CD8-positive, alpha-beta memory T cell (primary cell): ENCODE results near the gene UBXN2A. TPM values are rescaled to one million over a fixed set of nuclear protein-coding genes. Genes with fewer than 3 reads are reported as not detected.

Source experiments
- CTCF ChIA-PET: fragments of 350-600 bp; sonication (Branson Sonifier 250); formaldehyde crosslinking; loops from one replicate; lab custom pipeline; 2021; ENCODE audit warnings: antibody characterized with exemption; lab: Charles Lee
- POLR2A ChIA-PET: fragments of 350-600 bp; sonication (Branson Sonifier 250); formaldehyde crosslinking; loops from one replicate; lab custom pipeline; 2021; ENCODE audit warnings: antibody characterized with exemption; lab: Charles Lee
- DNase-seq, 5 donors: peaks; one replicate each; pipeline versions ENCODE4 v3.0.0 to v3.0.0-alpha.2; 2020 to 2022; ENCODE audit warnings: mixed read lengths in 1 of 5
- H3K27ac ChIP-seq: one replicate; pipeline ENCODE4 v1.7.0; 2013; ENCODE audit warnings: low read depth, mild to moderate bottlenecking, low read length, moderate library complexity
- H3K27me3 ChIP-seq: 2 replicates; pipeline ENCODE4 v1.7.0; 2013; ENCODE audit warnings: low read length, mild to moderate bottlenecking; ENCODE audit not compliant: insufficient read depth, poor library complexity, severe bottlenecking
- H3K36me3 ChIP-seq: 2 replicates; pipeline ENCODE4 v1.7.0; 2013; ENCODE audit warnings: mild to moderate bottlenecking, low read length, moderate library complexity; ENCODE audit not compliant: insufficient read depth
- H3K4me1 ChIP-seq: 2 replicates; pipeline ENCODE4 v1.7.0; 2013; ENCODE audit warnings: mild to moderate bottlenecking, low read length, moderate library complexity; ENCODE audit not compliant: insufficient read depth
- H3K4me3 ChIP-seq: 2 replicates; pipeline ENCODE4 v1.7.0; 2013; ENCODE audit warnings: mild to moderate bottlenecking, low read length
- H3K9me3 ChIP-seq: 2 replicates; pipeline ENCODE4 v1.7.0; 2013; ENCODE audit warnings: mild to moderate bottlenecking, low read length
- H3K27ac Mint-ChIP-seq, 8 donors: one replicate each; pipeline ENCODE4 v1.8.0; 2020 to 2021; ENCODE audit warnings: mixed read lengths in 8 of 8, mild to moderate bottlenecking in 6 of 8, inconsistent platforms in 3 of 8, moderate library complexity in 3 of 8
- H3K27me3 Mint-ChIP-seq, 2 donors: one replicate each; pipeline ENCODE4 v1.8.0; 2020 to 2021; ENCODE audit warnings: mixed read lengths in 2 of 2, mild to moderate bottlenecking in 1 of 2, moderate library complexity in 1 of 2
- H3K36me3 Mint-ChIP-seq, 3 donors: one replicate each; pipeline ENCODE4 v1.8.0; 2020 to 2021; ENCODE audit warnings: mixed read lengths in 3 of 3, inconsistent platforms in 1 of 3, mild to moderate bottlenecking in 1 of 3
- H3K4me1 Mint-ChIP-seq, 3 donors: one replicate each; pipeline ENCODE4 v1.8.0; 2020 to 2021; ENCODE audit warnings: mixed read lengths in 3 of 3, inconsistent platforms in 1 of 3, mild to moderate bottlenecking in 1 of 3
- H3K4me3 Mint-ChIP-seq, 7 donors: one replicate each; pipeline ENCODE4 v1.8.0; 2020 to 2021; ENCODE audit warnings: mixed read lengths in 7 of 7, mild to moderate bottlenecking in 6 of 7, moderate library complexity in 4 of 7, inconsistent platforms in 2 of 7
- H3K9me3 Mint-ChIP-seq, 5 donors: one replicate each; pipeline ENCODE4 v1.8.0; 2020 to 2022; ENCODE audit warnings: mixed read lengths in 5 of 5, mild to moderate bottlenecking in 3 of 5, moderate library complexity in 2 of 5, inconsistent platforms in 1 of 5
- polyA plus RNA-seq: library from polyadenylated mRNA; unstranded; fragments of 300-500 nt; fragmentation: Illumina TruSeq; gene quantifications from one replicate; pipeline ENCODE4 v1.2.3, GENCODE V29; 2021
- total RNA-seq, 2 experiments: library from RNA; stranded (reverse); gene quantifications; one replicate each; pipeline ENCODE4 v1.2.3, GENCODE V29; 2021

UBXN2A gene
- total and polyA plus RNA-seq, 3 experiments from 2014 or later = 13.3 to 14.3 (median 13.9) TPM

DNA sequence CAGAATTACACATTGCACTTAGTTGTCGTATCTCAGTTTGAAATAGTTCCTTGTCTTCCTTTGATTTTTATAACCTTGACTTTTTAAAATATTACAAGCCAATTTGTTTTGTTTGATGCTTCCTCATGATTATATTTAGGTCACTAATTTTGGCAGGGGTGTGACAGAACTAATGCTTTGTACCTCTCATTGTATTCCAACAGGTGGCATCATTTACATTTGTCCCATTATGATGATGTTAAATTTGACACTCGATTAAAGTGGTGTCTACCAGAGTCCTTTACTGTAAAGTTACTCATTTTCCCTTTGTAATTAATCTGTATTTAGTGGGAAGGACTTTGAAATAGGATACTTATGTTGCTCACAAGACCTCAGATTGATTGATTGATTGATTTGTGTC, 48.1 kb downstream of the UBXN2A start:
- CTCF ChIA-PET = interaction anchor here (2.4 kb wide), 1 partner anchor 96 kb away, joined by 11 read pairs; the partner anchor contains the start of gene TP53I3
- Mint-ChIP-seq H3K27ac (no peak overlapping the region), H3K27me3 (no peaks in the 10 kb centered on the region), H3K4me3 (no peak overlapping the region), H3K36me3 (peaks cover 0 to 26% (median 12%) of the 10 kb centered on the region in 3 donors), H3K9me3 (no peaks in the 10 kb centered on the region), H3K4me1 (peaks cover 0 to 1% (median 0%) of the 10 kb centered on the region in 3 donors)
- H3K4me3 ChIP-seq = no peak overlapping the region
- DNase-seq = peak in 2 of 5 donors; percentile 6 to 10
- POLR2A ChIA-PET = no interaction called here
- H3K4me1 ChIP-seq = no peaks in the 10 kb centered on the region
- no peaks in the 10 kb centered on the region for H3K9me3 ChIP-seq
- H3K36me3 ChIP-seq = no peaks in the 10 kb centered on the region
- H3K27me3 ChIP-seq = no peaks in the 10 kb centered on the region
- no peak overlapping the region for H3K27ac ChIP-seq

DNA sequence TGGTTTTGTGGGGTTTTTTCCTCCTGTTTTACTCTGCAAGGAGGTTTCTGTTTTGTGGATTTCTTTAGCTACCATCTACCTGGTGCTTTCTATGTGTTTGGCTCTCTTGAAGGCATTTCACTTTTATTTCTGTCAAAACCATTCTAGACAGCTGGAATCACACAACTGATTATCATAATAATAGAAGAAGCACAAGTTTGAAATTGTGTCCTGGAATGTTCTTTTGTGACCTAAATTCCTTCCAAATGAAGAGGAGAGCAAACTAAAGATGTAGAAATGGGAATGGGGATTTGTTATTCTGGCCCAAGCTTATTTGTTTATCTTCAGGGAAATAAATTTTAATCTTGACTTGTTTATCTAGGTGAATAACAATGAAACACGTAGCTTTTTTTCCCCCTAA, 52.7 kb downstream of the UBXN2A start:
- POLR2A ChIA-PET = no interaction called here
- peaks cover 0 to 14% (median 13%) of the 10 kb centered on the region in 3 donors for H3K36me3 Mint-ChIP-seq

DNA sequence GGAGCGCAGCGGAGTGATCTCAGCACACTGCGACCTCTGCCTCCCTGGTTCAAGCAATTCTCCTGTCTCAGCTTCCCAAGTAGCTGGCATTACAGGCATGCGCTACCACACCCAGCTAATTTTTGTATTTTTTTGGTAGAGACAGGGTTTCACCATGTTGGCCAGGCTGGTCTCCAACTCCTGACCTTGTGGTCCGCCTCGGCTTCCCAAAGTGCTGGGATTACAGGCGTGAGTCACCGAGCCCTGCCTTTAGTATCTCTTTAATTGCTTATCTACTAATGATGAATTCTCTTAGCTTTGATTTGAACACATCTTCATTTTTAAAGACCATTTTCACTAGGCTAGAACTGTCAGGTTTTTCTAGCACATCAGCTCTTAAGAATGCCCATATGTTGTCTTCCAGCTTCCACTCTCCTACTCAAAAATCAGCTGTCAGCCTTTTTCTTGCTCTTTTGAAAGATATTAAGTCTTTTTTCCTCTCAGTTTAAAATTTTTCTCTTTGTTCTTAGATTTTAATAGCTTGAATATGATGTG, 53.5 kb downstream of the UBXN2A start:
- H3K9me3 ChIP-seq = no peaks in the 10 kb centered on the region
- Mint-ChIP-seq H3K9me3 (no peaks in the 10 kb centered on the region), H3K27me3 (no peaks in the 10 kb centered on the region), H3K4me1 (peaks cover 0 to 1% (median 0%) of the 10 kb centered on the region in 3 donors), H3K36me3 (peaks cover 0 to 18% (median 15%) of the 10 kb centered on the region in 3 donors), H3K27ac (peak overlapping the region in 1 of 8 donors; percentile 8), H3K4me3 (no peak overlapping the region)
- H3K4me1 ChIP-seq = no peaks in the 10 kb centered on the region
- ChIA-PET CTCF (interaction anchor here (1.6 kb wide), 1 partner anchor 90 kb away, joined by 4 read pairs; the partner anchor contains the start of gene TP53I3), POLR2A (interaction anchor here (1.1 kb wide), 1 partner anchor 169 kb away, joined by 4 read pairs; no protein-coding TSS in a partner anchor)
- H3K27ac ChIP-seq = no peak overlapping the region
- no peaks in the 10 kb centered on the region for H3K36me3 ChIP-seq
- no peak overlapping the region for H3K4me3 ChIP-seq
- DNase-seq = no peak
- no peaks in the 10 kb centered on the region for H3K27me3 ChIP-seq

More for the DNA sequence above, 52.7 kb downstream of the UBXN2A start:
- H3K4me3 ChIP-seq = no peak overlapping the region
- H3K36me3 ChIP-seq = no peaks in the 10 kb centered on the region
- Mint-ChIP-seq H3K4me3 (no peak overlapping the region), H3K9me3 (no peaks in the 10 kb centered on the region), H3K4me1 (peaks cover 0 to 1% (median 0%) of the 10 kb centered on the region in 3 donors), H3K27ac (no peak overlapping the region), H3K27me3 (no peaks in the 10 kb centered on the region)
- no peak overlapping the region for H3K27ac ChIP-seq
- H3K27me3 ChIP-seq = no peaks in the 10 kb centered on the region
- H3K9me3 ChIP-seq = no peaks in the 10 kb centered on the region
- no peaks in the 10 kb centered on the region for H3K4me1 ChIP-seq
- DNase-seq = no peak
- CTCF ChIA-PET = no interaction called here

DNA sequence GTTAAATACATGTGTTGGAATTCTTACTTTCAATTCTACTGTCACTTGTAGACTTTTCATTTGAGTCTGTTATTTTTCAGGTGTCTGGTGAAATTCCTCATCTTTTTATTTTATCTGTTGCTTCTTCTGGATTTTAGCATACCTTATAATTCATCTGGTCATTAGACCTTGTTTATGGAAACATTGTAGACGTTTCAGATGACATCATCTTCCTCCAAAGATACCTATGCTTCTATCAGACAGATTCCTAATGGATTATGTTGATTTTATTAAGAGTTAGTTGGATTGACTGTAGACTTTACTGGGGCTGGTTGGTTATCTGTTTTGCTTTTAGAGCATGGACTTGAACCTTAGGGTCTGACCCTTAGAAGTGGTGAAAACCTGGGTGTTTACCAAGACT, 54.3 kb downstream of the UBXN2A start:
- DNase-seq = no peak
- Histone ChIP-seq H3K9me3 (no peaks in the 10 kb centered on the region), H3K4me3 (no peak overlapping the region), H3K4me1 (no peaks in the 10 kb centered on the region), H3K36me3 (no peaks in the 10 kb centered on the region), H3K27me3 (no peaks in the 10 kb centered on the region), H3K27ac (no peak overlapping the region)
- peaks cover 0 to 1% (median 0%) of the 10 kb centered on the region in 3 donors for H3K4me1 Mint-ChIP-seq
- ChIA-PET POLR2A (interaction anchor here (1.1 kb wide), 1 partner anchor 169 kb away, joined by 4 read pairs; no protein-coding TSS in a partner anchor), CTCF (interaction anchor here (1.6 kb wide), 1 partner anchor 90 kb away, joined by 4 read pairs; the partner anchor contains the start of gene TP53I3)
- no peak overlapping the region for H3K4me3 Mint-ChIP-seq
- H3K36me3 Mint-ChIP-seq = peaks cover 0 to 20% (median 17%) of the 10 kb centered on the region in 3 donors
- H3K27me3 Mint-ChIP-seq = no peaks in the 10 kb centered on the region
- no peak overlapping the region for H3K27ac Mint-ChIP-seq
- H3K9me3 Mint-ChIP-seq = no peaks in the 10 kb centered on the region

DNA sequence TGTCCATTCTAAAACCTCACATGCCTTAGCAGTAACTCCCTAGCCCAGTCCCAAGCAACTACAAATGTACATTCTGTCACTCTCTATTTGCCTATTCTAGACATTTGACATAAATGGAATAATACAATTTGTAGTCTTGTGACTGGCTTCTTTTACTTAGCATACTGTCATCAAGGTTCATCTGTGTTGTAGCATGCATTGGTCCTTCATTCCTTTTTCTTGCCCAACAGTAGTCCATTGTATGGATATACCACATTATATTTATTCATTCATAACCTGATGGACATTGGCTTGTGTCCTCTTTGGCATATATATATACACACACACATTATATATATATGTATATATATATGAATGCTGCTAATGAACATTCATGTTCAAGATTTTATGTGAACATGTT, 67.4 kb downstream of the UBXN2A start:
- no peaks in the 10 kb centered on the region for H3K9me3 Mint-ChIP-seq
- ChIA-PET CTCF (no interaction called here), POLR2A (no interaction called here)
- no peak for DNase-seq
- H3K36me3 Mint-ChIP-seq = peaks cover 0 to 4% (median 0%) of the 10 kb centered on the region in 3 donors
- H3K27ac Mint-ChIP-seq = no peak overlapping the region
- H3K9me3 ChIP-seq = no peaks in the 10 kb centered on the region
- H3K4me3 ChIP-seq = no peak overlapping the region
- no peak overlapping the region for H3K4me3 Mint-ChIP-seq
- no peak overlapping the region for H3K27ac ChIP-seq
- no peaks in the 10 kb centered on the region for H3K4me1 ChIP-seq
- H3K27me3 ChIP-seq = peaks cover 10% of the 10 kb centered on the region
- peaks cover 23 to 31% of the 10 kb centered on the region in 2 donors for H3K27me3 Mint-ChIP-seq
- H3K36me3 ChIP-seq = no peaks in the 10 kb centered on the region
- H3K4me1 Mint-ChIP-seq = peaks cover 9 to 15% (median 9%) of the 10 kb centered on the region in 3 donors

DNA sequence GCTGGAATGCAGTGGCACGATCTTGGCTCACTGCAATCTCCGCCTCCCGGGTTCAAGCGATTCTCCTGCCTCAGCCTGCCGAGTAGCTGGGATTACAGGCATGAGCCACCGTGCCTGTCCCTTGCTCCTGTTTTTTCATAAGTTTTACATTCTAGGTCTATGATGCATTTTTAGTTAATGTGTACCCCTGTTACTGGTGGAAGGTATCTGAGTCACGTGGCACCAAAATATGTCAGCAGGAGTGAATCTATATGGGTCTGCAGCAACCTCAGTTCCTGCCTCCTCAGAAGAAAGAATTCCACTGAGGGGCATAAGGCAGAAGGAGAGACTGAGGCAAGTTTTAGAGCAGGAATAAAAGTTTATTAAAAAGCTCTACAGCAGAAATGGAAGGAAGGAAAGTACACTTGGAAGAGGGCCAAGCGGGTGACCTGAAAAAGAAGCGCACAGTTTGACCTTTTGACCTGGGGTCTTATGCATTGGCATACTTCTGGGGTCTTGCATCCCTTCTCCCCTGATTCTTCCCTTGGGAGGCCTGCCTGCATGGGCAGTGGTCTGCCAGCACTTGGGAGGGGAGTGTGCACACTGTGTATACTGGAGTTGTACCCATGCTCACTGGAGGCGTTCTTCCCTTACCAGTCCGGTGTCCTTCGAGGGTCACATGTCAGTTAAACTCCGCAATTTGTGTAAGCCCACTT, 68.6 kb downstream of the UBXN2A start:
- peaks cover 25 to 41% of the 10 kb centered on the region in 2 donors for H3K27me3 Mint-ChIP-seq

DNA sequence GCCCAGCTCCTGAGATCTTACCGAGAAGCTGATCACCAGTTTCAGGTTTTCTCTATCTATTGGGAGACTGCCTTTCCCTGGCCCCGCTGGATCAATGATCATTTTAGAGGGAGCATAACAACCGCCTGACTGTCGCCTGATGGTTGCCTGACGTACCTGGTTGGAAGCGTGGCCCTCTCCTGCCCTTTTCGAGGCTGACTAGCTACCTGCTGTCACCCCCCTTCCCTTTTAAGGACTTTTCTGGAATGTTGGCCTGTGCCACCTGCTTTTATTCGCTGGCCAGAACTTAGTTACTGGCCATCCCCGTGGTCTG, 69.1 kb downstream of the UBXN2A start:
- H3K27ac ChIP-seq = peak overlapping the region; percentile 82
- no peak overlapping the region for H3K4me3 ChIP-seq
- no peaks in the 10 kb centered on the region for H3K4me1 ChIP-seq
- no peaks in the 10 kb centered on the region for H3K9me3 ChIP-seq
- CTCF ChIA-PET = no interaction called here
- Mint-ChIP-seq H3K27ac (peak overlapping the region in 1 of 8 donors; percentile 19), H3K27me3 (peaks cover 25 to 42% of the 10 kb centered on the region in 2 donors), H3K36me3 (no peaks in the 10 kb centered on the region), H3K9me3 (no peaks in the 10 kb centered on the region), H3K4me1 (peaks cover 9 to 15% (median 9%) of the 10 kb centered on the region in 3 donors), H3K4me3 (peak overlapping the region in 3 of 7 donors; percentile 18 to 55 (median 26))
- POLR2A ChIA-PET = no interaction called here
- H3K36me3 ChIP-seq = no peaks in the 10 kb centered on the region
- H3K27me3 ChIP-seq = peaks cover 10% of the 10 kb centered on the region
- no peak for DNase-seq

More for the DNA sequence above, 68.6 kb downstream of the UBXN2A start:
- H3K4me3 ChIP-seq = no peak overlapping the region
- DNase-seq = no peak
- POLR2A ChIA-PET = no interaction called here
- CTCF ChIA-PET = no interaction called here
- H3K9me3 ChIP-seq = no peaks in the 10 kb centered on the region
- no peaks in the 10 kb centered on the region for H3K36me3 ChIP-seq
- H3K4me1 ChIP-seq = no peaks in the 10 kb centered on the region
- peak overlapping the region; percentile 82 for H3K27ac ChIP-seq
- Mint-ChIP-seq H3K27ac (no peak overlapping the region), H3K4me3 (peak overlapping the region in 4 of 7 donors; percentile 18 to 55 (median 34)), H3K4me1 (peaks cover 9 to 15% (median 9%) of the 10 kb centered on the region in 3 donors), H3K9me3 (no peaks in the 10 kb centered on the region), H3K36me3 (no peaks in the 10 kb centered on the region)
- H3K27me3 ChIP-seq = peaks cover 10% of the 10 kb centered on the region
